ENCODE measurements around the gene TTC32.
"Not testable (repeated sequence)": the region's sequence is repeated elsewhere in the genome, so short reads cannot be mapped to it uniquely, and the experiment has no call there.

Gene TTC32

DNA sequence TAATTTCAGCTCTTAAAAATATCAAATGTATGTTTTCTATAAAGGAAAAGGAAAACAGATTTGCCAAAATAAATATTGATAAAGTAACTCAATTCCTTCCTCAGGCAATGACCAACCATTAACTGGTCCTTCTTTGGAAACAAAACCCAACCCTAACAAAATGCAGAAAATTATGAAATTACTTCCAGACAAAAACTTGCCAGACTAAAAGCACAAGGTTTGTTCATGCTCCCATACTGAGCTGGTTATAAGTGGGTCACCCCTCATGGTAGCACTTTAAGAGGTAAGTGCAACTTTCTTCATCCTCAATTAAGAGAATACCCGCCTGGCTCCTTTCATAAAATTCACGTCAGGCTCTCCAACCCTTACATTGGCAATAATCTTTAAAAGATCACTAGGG is 31.1 kb upstream of the TTC32 start:
- Histone ChIP-seq H3K27ac (no peak overlapping the region), H3K36me3 (no peaks in the 10 kb centered on the region), H3K4me1 (no peaks in the 10 kb centered on the region), H3K4me2 (no peak overlapping the region), H3K9me3 (peaks cover 15% of the 10 kb centered on the region), H3K27me3 (no peaks in the 10 kb centered on the region), H3K4me3 (no peak overlapping the region), H3K9ac (no peak overlapping the region), H4K20me1 (no peaks in the 10 kb centered on the region)
- TF ChIP-seq Cebpa-rat (IDR thresholded peaks at IDR 0.05), result no peak

DNA sequence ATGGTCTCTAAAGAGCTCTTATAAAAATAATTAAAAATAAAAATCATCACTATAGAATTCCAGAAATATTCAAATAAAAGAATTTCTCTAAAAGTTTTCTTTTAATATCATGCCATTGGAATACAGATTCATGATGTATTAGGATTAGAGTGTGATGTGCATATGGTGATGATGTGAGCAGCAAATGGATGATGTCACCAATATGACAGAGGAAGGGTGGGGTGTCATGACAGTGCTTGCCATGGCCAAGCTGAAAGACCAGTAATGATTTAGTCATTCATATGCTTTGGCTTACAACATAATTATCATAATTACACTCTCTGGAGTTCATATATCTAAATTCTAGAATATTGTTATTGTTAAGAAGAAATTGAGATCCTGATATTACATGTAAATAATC is 27.4 kb upstream of the TTC32 start:
- H4K20me1 ChIP-seq, result no peaks in the 10 kb centered on the region

DNA sequence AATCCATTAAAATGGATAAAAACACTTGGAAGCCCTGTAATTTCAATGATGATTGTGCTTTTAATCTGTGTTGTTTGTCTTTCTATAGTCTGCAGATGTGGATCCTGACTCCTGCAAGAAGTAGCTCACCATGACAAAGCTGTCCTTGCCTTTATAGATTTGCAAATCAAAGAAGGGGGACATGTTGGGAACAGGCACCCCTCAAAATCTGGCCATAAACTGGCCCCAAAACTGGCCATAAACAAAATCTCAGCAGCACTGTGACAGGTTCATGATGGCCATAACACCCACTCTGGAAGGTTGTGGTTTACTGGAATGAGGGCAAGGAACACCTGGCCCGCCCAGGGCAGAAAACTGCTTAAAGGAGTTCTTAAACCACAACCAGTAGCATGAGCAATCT is 26.0 kb upstream of the TTC32 start:
- not testable (repeated sequence) for H3K4me2 ChIP-seq, H3K27ac ChIP-seq, H3K9ac ChIP-seq, H3K27me3 ChIP-seq, H4K20me1 ChIP-seq, H3K4me1 ChIP-seq, H3K36me3 ChIP-seq, H3K4me3 ChIP-seq
- H3K9me3 ChIP-seq, result peaks cover 39% of the 10 kb centered on the region

More for the DNA sequence above, 27.4 kb upstream of the TTC32 start:
- H3K27ac ChIP-seq, result no peak overlapping the region
- no peaks in the 10 kb centered on the region for H3K36me3 ChIP-seq
- no peaks in the 10 kb centered on the region for H3K4me1 ChIP-seq
- peaks cover 39% of the 10 kb centered on the region for H3K9me3 ChIP-seq
- H3K9ac ChIP-seq, result no peak overlapping the region
- TF ChIP-seq Cebpa-rat (IDR thresholded peaks at IDR 0.05), result no peak
- no peak overlapping the region for H3K4me2 ChIP-seq
- no peak overlapping the region for H3K4me3 ChIP-seq
- no peaks in the 10 kb centered on the region for H3K27me3 ChIP-seq

DNA sequence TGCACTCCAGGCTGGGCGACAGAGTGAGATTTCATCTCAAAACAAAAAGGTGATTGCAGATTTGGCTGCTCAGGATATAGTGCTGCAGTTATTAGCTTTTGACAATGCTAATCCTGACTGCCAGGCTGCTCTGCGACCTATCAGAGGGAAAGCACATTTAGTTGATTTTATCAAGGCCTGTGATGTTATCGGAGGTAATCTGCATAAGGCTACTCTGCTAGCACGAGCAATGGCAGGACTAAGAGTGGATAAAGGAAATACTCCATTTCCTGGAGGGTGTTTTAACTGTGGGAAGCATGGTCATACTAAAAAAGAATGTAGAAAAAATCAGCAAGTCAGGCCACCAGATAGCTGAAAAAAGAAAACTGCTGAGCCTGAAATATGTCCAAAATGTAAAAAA is 22.7 kb upstream of the TTC32 start:
- not testable (repeated sequence) for H3K4me1 ChIP-seq, H3K27me3 ChIP-seq, H3K9ac ChIP-seq, H3K36me3 ChIP-seq, H3K27ac ChIP-seq, H4K20me1 ChIP-seq, H3K4me2 ChIP-seq, H3K4me3 ChIP-seq
- H3K9me3 ChIP-seq, result peaks cover 39% of the 10 kb centered on the region

DNA sequence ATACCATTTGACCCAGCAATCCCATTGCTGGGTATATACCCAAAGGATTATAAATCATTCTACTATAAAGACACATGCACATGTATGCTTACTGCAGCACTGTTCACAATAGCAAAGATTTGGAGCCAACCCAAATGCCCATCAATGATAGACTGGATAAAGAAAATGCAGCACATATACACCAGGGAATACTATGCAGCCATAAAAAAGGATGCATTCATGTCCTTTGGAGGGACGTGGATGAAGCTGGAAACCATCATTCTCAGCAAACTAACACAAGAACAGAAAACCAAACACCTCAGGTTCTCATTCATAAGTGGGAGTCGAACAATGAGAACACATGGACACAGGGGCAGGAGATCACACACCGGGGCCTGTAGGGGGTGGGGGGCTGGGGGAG is 20.4 kb upstream of the TTC32 start:
- peaks cover 16% of the 10 kb centered on the region for H3K9me3 ChIP-seq
- H3K4me3 ChIP-seq, H3K4me1 ChIP-seq, H3K4me2 ChIP-seq, H3K27me3 ChIP-seq, H3K27ac ChIP-seq, H3K9ac ChIP-seq, H3K36me3 ChIP-seq, H4K20me1 ChIP-seq: not testable (repeated sequence)

DNA sequence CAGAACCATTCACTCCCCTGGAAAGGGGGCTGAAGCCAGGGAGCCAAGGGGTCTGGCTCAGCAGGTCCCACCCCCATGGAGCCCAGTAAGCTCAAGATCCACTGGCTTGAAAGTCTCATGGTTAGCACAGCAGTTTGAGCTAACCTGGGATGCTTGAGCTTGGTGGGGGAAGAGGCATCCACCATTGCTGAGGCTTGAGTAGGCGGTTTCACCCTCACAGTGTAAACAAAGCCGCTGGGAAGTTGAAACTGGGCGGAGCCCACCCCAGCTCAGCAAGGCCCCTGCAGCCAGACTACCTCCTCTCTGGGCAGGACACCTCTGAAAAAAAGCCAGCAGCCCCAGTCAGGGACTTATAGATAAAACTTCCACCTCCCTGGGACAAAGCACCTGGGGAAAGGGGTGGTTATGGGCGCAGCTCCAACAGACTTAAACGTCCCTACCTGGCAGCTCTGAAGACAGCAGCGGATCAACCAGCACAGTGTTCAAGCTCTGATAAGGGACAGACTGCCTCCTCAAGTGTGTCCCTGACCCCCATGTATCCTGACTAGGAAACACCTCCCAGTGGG is 14.7 kb upstream of the TTC32 start:
- Histone ChIP-seq H3K4me3 (no peak overlapping the region), H3K9me3 (no peaks in the 10 kb centered on the region), H3K4me2 (no peak overlapping the region), H3K4me1 (no peaks in the 10 kb centered on the region), H3K27ac (no peak overlapping the region), H3K9ac (no peak overlapping the region), H4K20me1 (no peaks in the 10 kb centered on the region), H3K27me3 (no peaks in the 10 kb centered on the region), H3K36me3 (no peaks in the 10 kb centered on the region)
- no peak for TF ChIP-seq Cebpa-rat (IDR thresholded peaks at IDR 0.05)

DNA sequence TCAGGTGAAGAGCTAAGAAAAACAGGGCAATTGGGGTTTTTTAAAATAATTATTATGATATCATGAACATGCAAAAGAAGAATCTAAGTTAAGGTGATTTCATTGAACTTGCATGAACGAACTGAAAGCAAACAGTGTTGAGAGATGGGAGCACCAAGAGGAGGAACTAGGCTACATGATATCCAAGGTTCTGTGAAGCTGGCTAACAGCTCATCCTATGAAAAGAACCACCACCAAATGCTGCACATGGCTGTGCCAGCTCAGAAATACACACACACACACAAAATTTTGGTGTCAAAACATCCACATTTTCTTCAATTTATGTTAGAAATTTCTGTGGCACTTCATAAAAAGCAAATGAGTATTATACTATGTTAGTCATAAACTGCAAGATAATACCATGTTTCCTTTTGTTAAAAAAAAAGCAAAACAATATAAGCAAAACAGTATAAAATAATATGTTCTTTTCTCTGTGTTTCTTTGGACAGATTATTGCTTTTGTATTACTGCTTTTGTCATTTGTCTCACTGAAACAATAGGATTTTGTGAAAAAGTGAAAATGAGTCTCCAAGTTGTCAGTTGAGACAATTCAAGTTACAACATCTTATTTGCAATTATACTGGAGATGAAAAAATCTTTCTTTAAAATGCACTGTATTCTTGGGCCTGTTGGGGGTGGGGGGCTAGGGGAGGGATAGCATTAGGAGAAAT is 12.6 kb upstream of the TTC32 start:
- H3K27me3 ChIP-seq, result no peaks in the 10 kb centered on the region
- TF ChIP-seq Cebpa-rat (IDR thresholded peaks at IDR 0.05), result no peak
- no peaks in the 10 kb centered on the region for H3K9me3 ChIP-seq
- H3K4me3 ChIP-seq, result no peak overlapping the region
- H3K9ac ChIP-seq, result no peak overlapping the region
- no peaks in the 10 kb centered on the region for H3K36me3 ChIP-seq
- H4K20me1 ChIP-seq, result no peaks in the 10 kb centered on the region
- H3K4me1 ChIP-seq, result no peaks in the 10 kb centered on the region
- no peak overlapping the region for H3K27ac ChIP-seq
- no peak overlapping the region for H3K4me2 ChIP-seq

DNA sequence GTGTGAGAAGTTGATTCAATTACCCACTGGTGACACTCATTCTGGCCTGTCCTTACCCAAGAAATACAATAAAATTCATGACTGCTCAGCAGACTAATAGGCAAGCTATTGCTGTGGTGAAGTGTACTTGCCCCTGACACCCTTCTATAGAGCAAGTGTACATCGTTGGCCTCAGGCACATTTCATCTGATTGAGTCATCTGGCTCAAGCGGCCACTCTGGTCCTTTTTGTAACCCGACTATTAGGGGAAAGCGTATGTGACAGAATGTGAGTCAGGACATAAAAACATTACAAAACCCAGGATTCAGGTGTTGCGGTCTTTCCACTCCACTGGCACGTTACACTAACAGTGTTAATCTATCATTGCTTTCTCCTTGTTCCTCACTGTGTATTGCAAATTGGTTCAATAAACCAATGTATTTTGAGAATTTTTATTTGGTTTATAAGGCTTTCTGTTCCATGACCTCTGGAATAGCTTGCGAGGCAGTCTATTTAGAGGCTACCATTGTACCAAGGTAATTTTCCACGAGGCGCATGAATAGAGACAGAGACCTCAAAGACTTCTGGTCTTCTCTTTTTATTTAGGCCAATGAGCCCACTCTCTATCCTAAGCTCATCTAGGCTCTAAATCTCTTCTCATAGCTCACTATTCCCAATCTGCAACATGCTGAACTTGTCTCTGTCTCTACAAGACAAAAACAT is 10.2 kb upstream of the TTC32 start:
- H3K27ac ChIP-seq, result no peak overlapping the region
- H4K20me1 ChIP-seq, result no peaks in the 10 kb centered on the region
- no peaks in the 10 kb centered on the region for H3K27me3 ChIP-seq
- H3K9ac ChIP-seq, result no peak overlapping the region
- H3K4me2 ChIP-seq, result no peak overlapping the region
- H3K4me3 ChIP-seq, result no peak overlapping the region
- no peaks in the 10 kb centered on the region for H3K36me3 ChIP-seq
- no peak for TF ChIP-seq Cebpa-rat (IDR thresholded peaks at IDR 0.05)
- no peaks in the 10 kb centered on the region for H3K9me3 ChIP-seq
- H3K4me1 ChIP-seq, result no peaks in the 10 kb centered on the region

DNA sequence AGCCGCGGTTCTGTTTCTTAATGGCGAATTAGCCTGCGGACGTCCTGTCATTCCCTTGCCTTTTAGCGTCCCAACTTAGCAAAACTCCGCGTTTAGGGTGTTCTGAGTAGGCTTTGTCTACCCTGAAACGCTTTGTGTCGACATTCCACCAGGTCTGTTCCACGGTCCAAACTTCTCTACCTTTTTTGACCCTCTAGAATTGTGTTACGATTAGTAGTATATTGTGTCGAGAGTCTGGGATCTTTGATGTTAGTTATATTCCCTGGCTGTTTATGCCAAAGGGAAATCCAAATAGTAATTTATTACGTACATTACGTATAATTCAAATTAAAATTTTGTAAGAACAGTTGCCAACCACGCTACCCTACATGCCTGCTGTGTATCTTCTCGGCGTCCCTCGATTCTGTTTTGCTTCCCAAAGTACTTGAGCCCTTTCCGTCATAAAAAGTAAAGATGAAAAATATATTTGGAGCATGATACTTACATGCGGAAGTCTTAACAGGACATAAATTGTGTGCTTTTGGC is 495 bp upstream of the TTC32 start:
- H3K4me1 ChIP-seq, result peaks cover 43% of the 10 kb centered on the region
- H4K20me1 ChIP-seq, result peaks cover 30% of the 10 kb centered on the region
- no peaks in the 10 kb centered on the region for H3K36me3 ChIP-seq
- TF ChIP-seq Cebpa-rat (IDR thresholded peaks at IDR 0.05), result no peak
- H3K27me3 ChIP-seq, result no peaks in the 10 kb centered on the region
- peak overlapping the region; percentile 96 for H3K27ac ChIP-seq
- H3K9me3 ChIP-seq, result no peaks in the 10 kb centered on the region
- H3K9ac ChIP-seq, result peak overlapping the region; percentile 97
- H3K4me3 ChIP-seq, result peak overlapping the region; percentile 85
- peak overlapping the region; percentile 94 for H3K4me2 ChIP-seq

DNA sequence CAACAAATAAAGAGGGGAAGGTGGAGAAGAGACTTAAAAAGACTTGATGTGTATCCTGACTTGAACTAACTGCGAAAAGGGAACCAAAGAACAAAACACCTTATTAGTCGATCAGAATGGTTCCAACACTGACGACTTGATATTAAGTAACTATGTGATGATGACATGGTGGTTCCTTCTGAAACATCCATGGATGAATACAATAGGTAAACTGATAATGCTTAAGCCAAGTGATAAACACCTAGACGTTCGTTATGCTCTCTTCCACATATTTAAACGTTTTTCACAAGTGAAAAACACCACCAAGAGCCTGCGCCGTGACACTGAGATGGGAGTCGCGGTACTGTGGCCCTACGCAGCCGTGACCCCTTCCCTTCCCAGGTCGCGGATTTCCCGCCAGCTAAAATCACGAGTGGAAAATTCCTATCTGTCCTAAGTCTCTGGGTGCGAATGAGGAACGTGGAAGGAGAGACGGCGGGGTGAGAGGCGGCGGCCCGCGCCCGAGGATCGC is 797 bp downstream of the TTC32 start:
- H3K9me3 ChIP-seq, result no peaks in the 10 kb centered on the region
- peak overlapping the region; percentile 96 for H3K27ac ChIP-seq
- H3K4me3 ChIP-seq, result peak overlapping the region; percentile 85
- peaks cover 44% of the 10 kb centered on the region for H3K4me1 ChIP-seq
- H3K36me3 ChIP-seq, result no peaks in the 10 kb centered on the region; the same call in 1 of the 2 replicates
- H3K4me2 ChIP-seq, result peak overlapping the region; percentile 94
- H3K9ac ChIP-seq, result peak overlapping the region; percentile 97
- peaks cover 30% of the 10 kb centered on the region for H4K20me1 ChIP-seq
- H3K27me3 ChIP-seq, result no peaks in the 10 kb centered on the region
- no peak for TF ChIP-seq Cebpa-rat (IDR thresholded peaks at IDR 0.05)

Measured in BLaER1 (cell line).